Raji (cell line): ENCODE data around the gene SPRN.

Source experiments
- POLR2A ChIP-seq: IDR thresholded peaks from 2 replicates; pipeline ENCODE4 v1.6.1; 2011; ENCODE audit warnings: low read depth, low read length, control low read depth; ENCODE audit not compliant: insufficient read depth

SPRN gene

DNA sequence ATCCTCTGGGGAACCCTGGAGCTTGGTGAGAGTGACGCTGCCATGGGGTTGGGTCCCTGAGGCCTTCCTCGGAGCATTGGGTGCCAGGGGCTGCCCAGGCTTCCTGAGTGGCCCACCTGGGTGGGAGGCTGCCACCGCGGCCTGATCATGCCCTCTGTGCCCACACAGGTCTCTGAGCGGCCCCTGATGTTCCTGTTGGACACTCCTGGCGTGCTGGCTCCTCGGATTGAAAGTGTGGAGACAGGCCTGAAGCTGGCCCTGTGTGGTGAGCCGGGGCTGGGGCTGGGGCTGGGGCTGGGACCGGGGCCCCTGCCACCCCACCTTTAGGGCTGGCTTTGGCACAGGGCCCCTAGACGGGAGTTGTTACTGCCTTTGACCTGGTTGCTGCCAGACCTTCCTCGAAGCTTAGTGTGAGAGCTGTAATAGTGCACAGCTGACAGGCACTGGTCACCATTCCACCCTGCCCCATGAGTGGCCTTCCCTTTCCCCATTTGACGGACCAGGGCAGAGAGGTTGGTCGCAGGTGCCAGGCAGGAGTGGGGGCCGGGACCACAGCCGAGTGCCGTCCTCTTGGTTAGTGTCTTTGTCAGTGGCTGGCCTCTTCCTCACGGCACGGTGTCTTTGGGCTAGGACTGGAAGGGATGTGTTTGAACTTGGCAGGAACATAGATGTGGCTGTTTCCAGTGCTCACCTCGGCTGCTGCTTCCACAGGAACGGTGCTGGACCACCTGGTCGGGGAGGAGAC lies 22.3 kb downstream of the SPRN start:
- no peak for TF ChIP-seq POLR2A

DNA sequence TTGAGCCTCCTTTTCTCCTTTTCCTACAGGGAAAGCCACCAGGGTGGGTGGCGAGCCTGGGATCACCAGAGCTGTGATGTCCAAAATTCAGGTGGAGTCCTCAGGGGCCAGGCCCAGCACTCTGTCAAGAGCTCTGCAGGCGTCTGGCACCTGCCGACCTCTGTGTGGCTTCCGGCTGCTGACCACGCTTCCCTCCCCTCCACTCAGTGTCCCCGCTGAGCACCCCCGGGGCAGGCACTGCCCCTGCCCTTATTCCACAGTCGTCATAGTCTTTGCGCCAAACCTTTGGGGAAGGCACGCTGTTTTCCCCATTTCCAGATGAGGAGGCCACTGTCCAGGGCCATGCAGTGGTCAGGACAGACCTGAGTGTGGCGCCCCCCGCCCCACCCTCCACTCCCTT lies 22.9 kb downstream of the SPRN start:
- TF ChIP-seq POLR2A, result no peak

DNA sequence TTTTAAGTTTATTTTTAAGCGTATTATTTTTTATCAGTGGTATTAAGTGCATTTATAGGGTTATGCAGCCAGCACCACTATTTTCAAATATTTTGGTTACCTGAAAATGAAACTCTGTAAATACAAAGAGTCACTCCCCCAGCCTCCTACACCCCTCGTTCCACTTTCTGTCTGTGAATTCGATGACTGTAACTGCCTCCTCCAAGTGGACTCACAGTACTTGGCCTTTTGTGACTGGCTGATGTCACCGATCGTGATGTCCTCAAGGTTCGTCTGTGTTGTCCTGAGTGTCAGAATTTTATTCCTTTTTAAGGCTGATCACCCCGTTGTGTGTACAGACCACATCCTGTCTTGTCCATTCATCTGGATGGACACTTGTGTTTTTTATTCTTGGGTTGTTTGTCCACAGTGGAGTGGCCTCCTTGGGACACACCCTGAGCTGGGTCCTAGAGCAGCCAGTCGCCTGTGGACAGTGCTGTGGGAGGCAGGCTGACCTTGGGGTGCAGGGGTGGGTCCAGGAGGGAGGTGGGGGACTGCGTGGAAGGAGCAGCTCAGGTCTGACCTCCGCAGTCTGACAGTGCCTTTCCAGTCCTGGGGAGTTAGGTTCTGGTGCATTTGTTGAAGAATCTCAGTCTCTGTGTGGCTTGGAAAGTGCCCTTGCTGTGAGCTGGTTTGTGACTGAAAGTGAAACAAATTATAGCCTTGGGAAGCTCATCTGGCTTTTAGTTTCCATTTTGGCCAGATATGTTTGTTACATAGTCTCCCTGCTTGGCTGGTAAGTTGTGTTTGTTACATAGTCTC lies 23.6 kb downstream of the SPRN start:
- TF ChIP-seq POLR2A, result no peak

DNA sequence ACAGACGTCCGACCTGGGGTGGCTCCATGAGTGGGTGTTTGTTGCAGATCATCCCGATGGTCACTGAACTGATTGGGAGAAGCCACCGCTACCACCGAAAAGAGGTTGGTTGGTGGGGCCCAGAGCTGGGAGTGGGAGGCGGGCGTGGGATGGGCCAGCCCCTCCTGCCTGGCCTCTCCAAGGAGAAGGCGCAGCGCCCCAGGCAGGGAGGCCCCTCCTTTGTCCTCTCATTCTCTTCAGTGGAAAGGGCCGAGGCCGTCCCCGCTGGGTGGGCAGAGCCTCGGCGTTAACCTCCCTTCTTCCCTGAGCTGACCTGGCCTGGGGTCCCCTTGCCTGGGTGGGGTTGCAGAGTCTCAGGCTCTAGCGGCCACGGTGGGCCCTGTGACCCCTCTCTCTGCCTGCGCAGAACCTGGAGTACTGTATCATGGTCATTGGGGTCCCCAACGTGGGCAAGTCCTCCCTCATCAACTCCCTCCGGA lies 25.3 kb downstream of the SPRN start:
- no peak for TF ChIP-seq POLR2A

DNA sequence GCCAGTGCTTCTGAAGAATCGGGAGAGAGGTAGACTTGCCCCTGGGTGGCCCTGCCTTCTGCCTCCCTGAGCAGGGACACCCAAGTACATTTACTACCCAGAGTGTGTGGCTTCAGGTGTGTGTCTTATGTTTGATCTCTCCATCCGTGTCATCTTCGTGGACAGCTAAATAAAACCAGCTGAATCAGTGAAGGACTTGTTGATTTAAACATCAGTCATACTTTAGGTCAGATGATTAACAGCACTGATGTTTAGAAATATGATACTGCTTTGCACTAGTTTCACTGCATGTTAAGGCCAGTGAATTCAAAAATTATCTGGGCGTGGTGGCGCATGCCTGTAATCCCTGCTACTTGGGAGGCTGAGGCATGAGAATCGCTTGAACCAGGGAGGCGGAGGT lies 26.5 kb downstream of the SPRN start:
- TF ChIP-seq POLR2A, result no peak

DNA sequence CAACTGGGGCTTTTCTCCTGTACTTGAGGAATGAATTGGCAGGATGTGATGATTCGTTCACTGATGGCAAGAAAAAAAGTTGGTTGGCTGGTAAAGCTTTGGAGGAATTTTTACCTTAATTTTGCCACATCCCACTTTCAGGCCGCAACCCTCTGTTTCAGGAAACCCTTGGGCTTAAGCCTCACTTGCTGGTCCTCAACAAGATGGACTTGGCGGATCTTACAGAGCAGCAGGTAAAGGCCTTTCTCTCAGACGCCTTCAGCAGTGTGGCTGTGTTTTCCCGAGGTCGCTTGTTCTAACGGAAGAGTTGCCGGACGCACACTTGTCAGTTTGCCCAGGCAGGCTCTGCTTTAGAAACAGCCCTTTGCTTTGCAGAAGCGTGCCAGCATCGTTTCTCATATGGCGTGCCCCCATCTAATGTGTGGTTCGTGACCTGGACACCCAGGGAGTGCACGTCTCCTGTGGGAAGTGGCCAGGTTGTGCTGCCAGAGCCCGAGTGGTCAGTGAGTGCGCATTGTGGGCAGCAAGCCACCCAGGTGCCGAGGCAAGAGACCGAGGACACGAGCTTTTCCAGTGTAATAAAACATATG lies 28.3 kb downstream of the SPRN start:
- no peak for TF ChIP-seq POLR2A

DNA sequence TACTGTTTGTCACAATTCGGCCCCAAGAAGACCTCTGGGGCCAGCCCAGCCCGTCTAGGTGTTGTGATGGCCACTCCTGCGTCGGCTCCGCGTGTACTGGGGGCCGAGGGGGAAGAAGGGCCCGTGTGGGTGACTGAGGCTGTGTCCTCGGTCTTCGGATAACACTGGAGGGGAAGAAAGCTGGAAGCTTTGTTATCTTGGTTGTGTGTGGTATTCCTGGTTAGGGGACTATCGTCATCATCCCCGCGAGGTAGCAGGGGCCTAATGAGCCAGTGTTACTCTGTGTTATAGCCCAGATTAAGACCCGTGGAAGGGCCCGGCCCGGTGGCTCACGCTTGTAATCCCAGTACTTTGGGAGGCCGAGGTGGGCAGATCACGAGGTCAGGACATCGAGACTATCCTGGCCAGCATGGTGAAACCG lies 29.6 kb downstream of the SPRN start:
- no peak for TF ChIP-seq POLR2A

DNA sequence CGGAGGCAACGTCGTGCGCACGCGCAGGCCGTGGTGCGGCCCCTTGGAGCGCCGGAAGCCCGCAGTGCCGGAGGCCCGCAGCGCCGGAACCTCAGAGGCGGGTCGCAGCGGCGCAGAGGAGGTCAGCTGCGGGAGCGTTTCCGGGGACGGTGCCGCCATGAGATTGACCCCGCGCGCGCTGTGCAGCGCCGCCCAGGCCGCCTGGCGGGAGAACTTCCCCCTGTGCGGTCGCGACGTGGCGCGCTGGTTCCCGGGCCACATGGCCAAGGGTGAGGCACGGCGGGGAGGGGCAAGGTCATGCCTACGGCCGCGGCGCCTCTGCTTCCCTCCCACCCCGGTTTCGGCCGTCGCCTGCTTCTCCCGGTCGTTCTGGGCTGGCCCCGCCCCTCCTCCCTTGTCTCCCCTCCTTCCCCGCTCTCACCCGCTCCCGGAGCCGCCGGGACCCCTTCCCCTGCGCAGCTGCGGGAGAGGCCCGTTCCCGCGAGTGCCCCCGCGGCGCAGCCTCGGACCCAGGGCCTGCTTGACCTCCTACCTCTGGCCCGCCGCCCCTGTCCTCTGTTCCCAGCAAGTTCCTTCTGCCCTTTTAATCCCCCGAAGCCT lies 30.3 kb downstream of the SPRN start, which contains the start of gene MTG1:
Gene MTG1, plus strand, starts transcription at position 94 of the 600 bp plus-strand sequence. Its CDS starts 64 bp downstream, at position 158.
- peak; percentile 95 for TF ChIP-seq POLR2A

DNA sequence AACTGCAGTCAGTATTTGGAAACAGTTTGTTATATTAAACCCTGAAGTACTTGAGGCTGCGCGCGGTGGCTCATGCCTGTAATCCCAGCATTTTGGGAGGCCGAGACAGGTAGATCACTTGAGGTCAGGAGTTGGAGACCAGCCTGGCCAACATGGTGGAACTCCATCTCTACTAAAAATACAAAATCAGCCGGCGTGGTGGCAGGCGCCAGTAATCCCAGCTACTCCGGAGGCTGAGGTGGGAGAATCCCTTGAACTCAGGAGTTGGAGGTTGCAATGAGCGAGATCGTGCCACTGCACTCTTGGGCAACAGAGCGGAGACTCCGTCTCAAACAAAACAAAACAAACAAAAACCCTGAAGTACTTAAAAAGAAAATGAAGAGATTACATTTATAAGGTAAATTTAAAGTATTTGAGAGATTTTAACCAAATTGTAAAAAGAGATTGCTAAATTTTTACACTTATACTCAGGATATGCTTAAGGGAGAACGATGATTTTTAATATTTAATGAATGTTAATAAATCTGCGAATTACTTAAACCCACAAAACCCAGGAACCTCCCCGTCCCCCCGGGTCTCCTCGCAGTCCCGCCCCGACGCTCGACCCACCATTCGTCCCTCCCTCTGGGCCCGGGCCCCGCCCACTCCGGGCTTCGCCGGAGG lies 30.9 kb downstream of the SPRN start:
- no peak for TF ChIP-seq POLR2A

DNA sequence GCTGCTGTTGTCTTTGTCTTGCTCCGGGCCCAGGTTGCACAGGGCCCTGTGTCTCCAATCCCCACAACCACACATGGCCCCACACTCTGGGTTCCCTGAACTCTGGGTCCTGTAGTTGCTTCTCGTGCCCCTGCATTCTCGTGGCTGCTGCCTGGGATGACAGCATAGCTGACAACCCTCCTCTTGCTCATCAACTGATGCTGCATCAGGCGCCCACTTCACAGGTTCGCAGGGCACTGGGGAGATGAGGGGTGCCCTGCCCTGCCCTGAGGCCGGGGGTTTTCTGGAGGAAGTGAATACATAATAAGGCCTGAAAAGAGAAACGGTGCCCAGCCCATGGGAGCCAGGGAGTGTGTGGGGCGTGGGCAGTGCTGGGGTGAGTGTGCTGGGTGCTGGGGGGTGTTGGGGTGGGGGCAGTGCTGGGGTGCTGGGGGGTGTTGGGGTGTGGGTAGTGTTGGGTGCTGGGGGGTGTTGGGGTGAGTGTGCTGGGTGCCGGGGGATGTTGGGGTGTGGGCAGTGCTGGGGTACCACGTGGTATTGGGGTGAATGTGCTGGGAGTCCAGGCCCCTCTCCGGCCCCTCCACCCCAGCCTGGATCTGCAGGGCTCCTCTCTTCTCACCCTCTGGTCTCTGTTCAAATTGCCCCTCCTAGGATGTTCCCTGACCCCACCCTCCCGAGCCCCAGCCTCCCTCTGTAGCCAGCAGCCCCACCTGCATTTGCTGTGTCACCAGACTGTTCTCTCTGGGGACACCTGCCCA lies 32.5 kb downstream of the SPRN start:
- TF ChIP-seq POLR2A, result no peak

DNA sequence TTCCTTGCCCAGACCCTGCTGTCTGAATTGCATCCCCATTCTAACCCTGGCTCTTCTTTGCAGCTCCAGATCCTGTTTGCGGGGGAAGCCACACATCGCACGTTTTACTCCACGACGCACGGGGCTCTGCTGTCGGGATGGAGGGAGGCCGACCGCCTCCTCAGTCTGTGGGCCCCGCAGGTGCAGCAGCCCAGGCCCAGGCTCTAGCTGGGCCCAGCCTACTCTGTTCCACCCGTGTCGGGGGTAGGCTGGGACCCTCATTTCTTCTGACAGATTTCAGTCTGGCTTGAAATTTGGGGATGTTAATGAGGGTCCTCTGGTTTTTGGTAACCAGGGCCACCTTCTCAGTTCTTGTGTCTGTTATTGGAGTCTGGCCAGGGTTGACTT lies 33.2 kb downstream of the SPRN start:
- TF ChIP-seq POLR2A, result no peak

DNA sequence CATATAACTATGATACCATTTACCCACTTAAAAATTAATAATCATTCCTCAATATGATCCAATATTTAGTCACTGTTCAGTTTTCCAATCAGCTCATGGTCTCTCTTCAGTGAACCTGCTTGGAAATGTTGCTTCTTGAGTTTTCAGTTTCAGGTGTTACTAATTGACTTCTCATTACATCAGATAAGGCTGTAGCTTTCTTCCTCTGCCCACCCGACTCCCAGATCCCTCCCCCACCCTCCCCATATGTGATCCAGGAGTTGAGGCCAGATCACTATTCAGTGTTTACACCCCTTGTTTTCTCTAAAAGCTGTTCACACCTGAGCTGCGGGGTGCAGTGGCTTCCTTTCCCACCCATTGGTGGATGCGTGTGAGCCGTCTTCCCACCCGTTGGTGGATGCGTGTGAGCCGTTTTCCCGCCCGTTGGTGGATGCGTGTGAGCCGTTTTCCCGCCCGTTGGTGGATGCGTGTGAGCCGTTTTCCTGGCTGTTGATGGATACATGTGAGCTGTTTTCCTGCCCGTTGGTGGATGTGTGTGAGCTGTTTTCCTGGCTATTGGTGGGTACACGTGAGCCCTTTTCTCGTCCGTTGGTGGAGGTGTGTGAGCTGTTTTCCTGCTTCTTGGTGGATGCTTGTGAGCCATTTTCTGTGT lies 33.7 kb downstream of the SPRN start:
- TF ChIP-seq POLR2A, result no peak

DNA sequence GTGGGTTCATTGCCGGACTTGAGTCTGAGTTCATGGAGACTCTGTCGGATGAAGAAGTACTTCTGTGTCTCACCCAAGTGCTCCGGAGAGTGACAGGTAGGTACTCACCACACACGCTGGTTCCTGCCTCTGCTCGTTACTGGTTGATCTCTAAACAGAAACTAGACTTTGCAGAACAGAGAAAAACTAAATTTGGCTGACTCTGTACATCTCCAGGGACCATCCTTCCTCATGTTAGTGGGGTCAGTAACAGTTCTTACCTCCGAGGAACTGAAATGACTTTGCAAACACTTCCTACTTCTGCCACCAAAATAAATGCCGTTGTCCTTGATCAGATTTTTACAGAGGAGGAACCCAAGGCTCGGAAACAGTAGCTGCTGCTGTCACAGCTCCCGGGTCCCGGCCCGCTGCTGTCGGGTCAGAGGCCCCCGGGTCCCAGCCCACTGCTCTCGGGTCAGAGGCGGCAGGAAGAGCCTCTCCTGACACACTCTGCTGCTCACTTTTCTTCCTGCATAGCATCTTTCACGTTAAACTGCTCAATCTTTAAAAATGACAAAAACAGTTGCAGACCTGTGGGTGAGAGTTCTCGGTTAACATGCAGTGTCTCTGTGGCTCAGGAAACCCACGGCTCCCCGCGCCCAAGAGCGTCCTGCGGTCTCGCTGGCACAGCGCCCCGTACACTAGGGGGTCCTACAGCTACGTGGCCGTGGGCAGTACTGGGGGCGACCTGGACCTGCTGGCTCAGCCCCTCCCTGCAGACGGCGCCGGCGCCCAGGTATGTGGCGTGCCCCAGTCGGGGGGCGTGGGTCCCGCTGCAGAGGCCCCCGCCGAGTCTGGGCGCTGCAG lies 35.2 kb downstream of the SPRN start:
- TF ChIP-seq POLR2A, result peak; percentile 48
